GM19035 (cell line): ENCODE results near the gene COBLL1.

Experiments used
- ATAC-seq: cut with Tn5 transposase; IDR thresholded peaks from one replicate; pipeline ENCODE4 v1.9.1; 2021; ENCODE audit not compliant: unreplicated experiment

The COBLL1 gene

GRCh38 chr2:164789968-164790367, 51.7 kb downstream of the COBLL1 start:
- ATAC-seq, result no peak

- no peak for ATAC-seq
These were observed 54.8 kb downstream of the COBLL1 start for GRCh38 chr2:164786787-164787186.

- ATAC-seq, result no peak
These were observed 56.2 kb downstream of the COBLL1 start for GRCh38 chr2:164785457-164785856.

- ATAC-seq, result no peak
These were observed 57.2 kb downstream of the COBLL1 start for GRCh38 chr2:164784376-164784775.

GRCh38 chr2:164782323-164782722, 59.3 kb downstream of the COBLL1 start:
- ATAC-seq, result no peak

- ATAC-seq, result no peak
These were observed 60.2 kb downstream of the COBLL1 start for GRCh38 chr2:164781394-164781793.

- no peak for ATAC-seq
These were observed 60.9 kb downstream of the COBLL1 start for GRCh38 chr2:164780611-164781178.

GRCh38 chr2:164779383-164780057, 62.1 kb downstream of the COBLL1 start:
- no peak for ATAC-seq

GRCh38 chr2:164778723-164779122, 62.9 kb downstream of the COBLL1 start:
- no peak for ATAC-seq

- no peak for ATAC-seq
These were observed 63.7 kb downstream of the COBLL1 start for GRCh38 chr2:164777847-164778461.

- ATAC-seq, result no peak
These were observed 68.0 kb downstream of the COBLL1 start for GRCh38 chr2:164773635-164774034.

- no peak for ATAC-seq
These were observed 68.5 kb downstream of the COBLL1 start for GRCh38 chr2:164773091-164773490.

- no peak for ATAC-seq
These were observed 69.7 kb downstream of the COBLL1 start for GRCh38 chr2:164771897-164772296.

- ATAC-seq, result no peak
These were observed 71.2 kb downstream of the COBLL1 start for GRCh38 chr2:164770421-164770916.

- ATAC-seq, result no peak
These were observed 74.7 kb downstream of the COBLL1 start for GRCh38 chr2:164766954-164767320.

GRCh38 chr2:164766216-164766953, 75.2 kb downstream of the COBLL1 start:
- ATAC-seq, result no peak

- no peak for ATAC-seq
These were observed 76.6 kb downstream of the COBLL1 start for GRCh38 chr2:164764996-164765395.

GRCh38 chr2:164764474-164764873, 77.1 kb downstream of the COBLL1 start:
- ATAC-seq, result no peak

- ATAC-seq, result no peak
These were observed 78.2 kb downstream of the COBLL1 start for GRCh38 chr2:164763431-164763830.

- ATAC-seq, result peak; percentile 7
These were observed 79.7 kb downstream of the COBLL1 start for GRCh38 chr2:164761737-164762460.

GRCh38 chr2:164761201-164761600, 80.4 kb downstream of the COBLL1 start:
- peak; percentile 100 for ATAC-seq
